HG02798 (cell line): Measurements from ENCODE around the gene GPA33.

Source experiments
- ATAC-seq: cut with Tn5 transposase; IDR thresholded peaks from one replicate; pipeline ENCODE4 v1.9.1; 2021; ENCODE audit warnings: mild to moderate bottlenecking; ENCODE audit not compliant: unreplicated experiment, poor library complexity

GPA33 gene

DNA sequence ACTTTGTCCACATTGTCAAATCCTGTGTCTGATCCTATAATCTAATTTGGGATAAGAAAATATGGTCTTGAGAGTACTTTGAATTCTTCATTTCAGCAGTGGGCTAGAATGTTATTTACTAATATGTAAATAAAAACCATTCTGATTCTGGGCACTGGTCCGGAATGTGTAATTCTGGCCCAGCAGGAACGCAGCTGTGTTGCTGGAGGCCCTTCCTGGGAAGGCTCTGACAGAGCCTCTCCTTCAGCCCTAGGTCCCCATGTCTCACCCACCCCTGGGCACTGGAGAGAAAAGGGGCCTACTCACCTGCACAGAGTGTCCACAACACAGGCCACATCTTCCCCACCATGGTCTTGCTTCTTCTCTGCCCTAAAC is 251 bp downstream of the GPA33 start:
- no peak for ATAC-seq

- no peak for ATAC-seq
Measured at GRCh38 chr1:167088746-167089417, 1.3 kb downstream of the GPA33 start.

DNA sequence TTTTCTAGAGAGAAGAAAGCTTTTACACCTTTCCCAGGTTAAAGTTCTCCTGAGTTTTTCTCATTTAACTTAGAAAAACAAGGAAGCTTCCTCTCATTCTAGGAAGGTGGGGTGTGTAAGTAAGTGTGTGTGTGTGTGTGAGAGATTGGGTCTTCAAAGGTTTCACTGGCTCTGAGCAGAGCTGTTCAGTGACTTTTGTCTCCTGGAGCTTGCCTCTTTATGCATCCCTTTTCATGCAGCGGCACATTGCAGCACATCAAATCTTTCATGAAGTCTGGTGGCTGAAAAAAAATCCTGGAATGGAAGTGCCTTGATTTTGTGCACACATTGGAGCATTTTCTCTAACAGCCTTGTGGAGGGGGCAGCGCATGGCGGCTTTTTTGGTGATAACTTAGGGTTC is 3.4 kb downstream of the GPA33 start:
- no peak for ATAC-seq

DNA sequence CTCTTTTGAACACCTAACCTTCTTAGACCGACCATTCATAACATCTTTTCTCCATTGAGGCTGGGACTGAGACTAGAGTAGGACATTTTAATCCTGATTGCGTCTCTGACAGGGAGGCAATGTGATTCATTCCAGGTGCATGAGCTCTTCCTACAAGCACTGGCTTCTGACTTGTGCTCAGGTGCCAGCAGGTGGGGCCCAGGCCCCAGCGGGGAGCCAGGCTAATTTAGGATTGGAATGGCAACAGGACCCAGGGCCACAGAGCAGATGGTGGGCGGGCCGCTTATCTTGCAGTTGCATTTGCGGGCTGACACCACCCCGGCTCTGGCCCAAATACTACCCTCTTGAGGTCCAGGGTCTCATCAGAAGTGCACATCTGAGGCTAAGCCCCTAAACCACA is 4.1 kb downstream of the GPA33 start:
- no peak for ATAC-seq

DNA sequence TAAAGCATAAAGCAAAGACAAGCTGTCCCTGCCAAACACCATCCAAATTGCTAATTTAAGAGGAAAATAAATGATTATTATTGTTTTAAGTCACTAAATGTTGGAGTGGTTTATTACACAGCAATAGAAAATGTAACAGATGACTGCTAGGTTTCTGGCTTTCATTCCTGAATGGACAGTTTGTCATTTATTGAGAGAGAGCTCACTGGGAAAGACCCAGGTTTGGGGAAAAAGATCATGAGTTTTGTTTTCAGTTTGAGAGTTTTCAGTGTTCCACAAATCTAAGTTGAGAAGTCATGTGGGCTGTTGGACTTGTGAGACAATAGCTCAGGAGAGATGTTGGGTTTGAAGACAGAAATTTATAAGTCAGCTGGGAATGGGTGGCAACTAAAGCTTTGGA is 5.4 kb downstream of the GPA33 start:
- ATAC-seq = no peak

DNA sequence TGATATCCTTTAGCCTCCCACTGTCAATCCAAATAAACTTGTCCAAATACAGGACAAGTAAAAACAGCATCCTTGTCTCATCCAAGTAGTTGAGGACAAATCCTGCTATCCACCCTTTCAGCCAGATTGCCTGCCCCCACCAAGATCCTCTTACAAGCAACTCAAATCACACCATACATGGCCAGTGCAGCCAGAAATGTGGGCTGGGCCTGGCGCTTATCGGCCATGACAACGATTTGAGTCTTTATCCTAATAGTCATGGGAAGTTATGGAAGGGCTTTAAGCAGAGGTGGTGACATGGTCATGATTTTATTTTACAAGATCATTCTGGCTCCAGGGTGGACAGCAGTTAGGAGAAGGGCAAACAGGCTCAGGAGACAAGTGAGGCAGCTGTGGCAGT is 6.3 kb downstream of the GPA33 start:
- no peak for ATAC-seq

- no peak for ATAC-seq
Measured at GRCh38 chr1:167083066-167083665, 7.0 kb downstream of the GPA33 start.

DNA sequence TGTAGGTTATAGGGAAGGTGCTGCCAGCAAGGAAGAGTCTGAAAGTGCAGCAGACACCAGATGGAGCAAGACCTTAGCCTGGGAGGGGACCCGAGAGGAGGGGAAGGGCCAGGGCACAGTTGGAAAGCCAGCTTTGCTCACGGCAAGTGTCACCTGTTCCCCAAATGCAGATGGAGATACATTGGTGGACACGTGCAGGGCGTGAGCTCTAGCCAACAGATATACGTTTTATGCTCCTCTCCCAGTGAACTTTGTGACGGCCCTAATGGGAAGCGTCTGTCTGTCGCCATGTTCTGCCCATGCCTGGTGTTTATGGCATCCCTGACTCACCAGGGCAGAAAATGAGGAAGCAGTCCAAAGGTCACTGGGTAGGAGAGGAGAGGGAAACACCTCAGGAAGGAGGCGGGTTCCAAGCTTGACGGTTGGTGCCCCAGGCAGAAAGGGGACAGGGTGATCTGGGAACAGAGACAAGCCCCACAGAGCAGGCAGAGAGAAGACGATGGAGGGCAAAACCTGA is 7.6 kb downstream of the GPA33 start:
- ATAC-seq = no peak

- ATAC-seq = no peak
Measured at GRCh38 chr1:167081594-167082156, 8.5 kb downstream of the GPA33 start.

DNA sequence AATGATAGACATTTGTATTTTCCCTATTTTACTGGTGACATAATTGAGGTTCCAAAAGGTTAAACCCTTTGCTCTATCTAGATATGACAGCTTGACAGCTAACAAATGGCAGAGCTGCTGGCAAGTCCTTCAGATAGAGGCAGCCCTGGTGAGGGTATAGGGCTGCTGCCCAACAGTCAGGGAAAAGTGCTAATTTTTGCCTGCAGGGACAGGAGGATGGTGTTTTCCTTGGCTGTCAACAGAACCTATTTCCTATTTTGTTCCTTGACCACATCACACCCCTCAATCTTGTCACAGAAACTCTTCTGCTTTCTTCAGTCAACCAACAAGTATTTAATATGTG is 12.3 kb downstream of the GPA33 start:
- no peak for ATAC-seq

DNA sequence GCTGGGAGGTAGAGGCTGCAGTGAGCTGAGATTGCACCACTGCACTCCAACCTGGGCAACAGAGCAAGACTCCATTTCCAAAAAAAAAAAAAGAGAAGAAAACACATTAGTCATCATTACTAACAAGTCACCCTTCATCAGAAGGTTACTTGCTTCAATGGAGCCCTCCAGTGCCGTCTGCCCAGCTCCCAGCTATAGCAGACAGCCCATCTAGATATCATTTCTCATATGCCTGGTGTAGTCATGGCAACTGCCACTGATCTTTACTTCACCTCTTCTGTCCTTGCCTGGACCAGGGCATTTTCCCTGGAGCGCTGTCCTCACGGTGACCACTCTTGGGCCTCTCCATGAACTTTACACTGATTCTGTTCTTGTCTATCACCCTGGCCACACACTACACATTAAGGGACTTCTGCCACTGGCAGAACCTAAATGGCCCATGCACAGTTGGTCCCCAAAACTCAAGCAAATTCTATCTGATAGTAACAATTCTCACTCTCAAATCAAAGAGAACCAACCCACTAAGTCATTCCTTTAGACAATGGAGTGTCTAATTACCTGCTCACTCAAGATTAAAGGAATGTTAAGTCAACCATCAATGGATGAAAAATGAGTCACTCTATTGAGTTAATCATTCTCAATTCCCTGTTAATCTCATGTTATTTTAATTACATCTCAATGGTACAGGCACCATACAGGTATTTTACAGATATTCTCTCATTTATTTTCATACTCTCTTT is 12.9 kb downstream of the GPA33 start:
- ATAC-seq = no peak

DNA sequence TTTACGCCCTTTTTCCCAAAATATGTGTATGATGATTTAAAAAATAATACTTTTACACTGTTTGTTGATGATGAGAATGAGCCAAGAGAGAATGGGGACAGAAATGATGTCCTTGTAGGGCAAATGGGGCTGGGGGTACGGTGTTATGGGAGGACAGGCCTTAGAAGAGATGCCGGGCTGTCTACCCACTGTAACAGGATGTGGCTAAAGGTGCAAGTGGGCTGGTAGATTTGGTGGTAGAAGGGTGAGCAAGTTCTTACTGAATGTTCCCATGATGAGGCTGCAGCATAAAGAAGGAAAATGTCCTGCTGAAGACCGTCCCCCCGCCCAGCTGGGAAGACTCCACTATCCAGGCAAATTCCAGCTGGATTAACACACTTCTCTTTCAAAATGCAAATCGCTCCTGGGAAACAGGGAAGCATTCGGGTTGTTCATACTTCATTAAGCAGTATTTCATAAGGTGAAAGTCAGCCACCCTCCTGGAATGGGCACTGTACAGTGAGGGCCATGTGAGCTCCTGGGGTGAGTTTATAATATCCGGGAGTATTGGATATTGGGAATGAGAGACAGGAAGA is 14.0 kb downstream of the GPA33 start:
- ATAC-seq = no peak

DNA sequence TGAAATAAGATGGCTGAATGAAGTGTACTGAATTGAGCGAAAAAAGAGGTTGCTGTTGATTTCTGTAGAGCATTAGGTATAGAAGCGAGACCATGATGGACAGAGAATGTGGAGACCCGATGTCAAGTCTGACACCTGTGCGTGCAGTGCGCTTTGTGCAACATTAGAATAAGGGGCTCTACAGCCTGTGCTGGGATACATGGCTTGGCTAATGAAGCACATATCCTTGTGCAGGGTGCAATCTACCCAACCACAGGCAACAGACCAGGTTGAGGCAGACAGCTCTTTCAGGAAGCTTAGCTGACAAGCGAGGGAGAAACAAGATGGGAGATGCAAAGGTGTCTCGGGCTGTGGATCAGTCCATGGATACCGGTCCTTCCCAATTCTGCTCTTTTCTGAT is 18.9 kb downstream of the GPA33 start:
- ATAC-seq = no peak

DNA sequence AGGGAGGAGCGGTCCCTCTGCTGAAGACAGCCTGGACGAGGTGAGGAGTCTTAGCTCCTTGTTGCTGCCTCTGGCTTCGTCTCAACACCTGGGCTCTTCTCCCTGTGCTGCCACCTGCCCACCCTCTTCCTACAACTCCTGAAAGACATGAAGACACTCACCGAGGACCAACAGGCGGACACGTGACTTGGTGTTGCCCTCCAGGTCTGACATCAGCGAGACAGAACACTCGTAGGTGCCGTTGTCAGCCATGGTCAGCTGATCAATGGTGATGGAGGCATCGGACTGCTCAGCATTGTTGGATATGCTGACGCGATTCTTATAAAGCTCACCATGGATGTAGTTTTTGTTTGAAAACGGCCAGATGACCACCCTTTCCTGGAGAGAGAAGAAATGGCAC is 21.4 kb downstream of the GPA33 start:
- ATAC-seq = no peak

- no peak for ATAC-seq
Measured at GRCh38 chr1:167067904-167068303, 22.3 kb downstream of the GPA33 start.

GRCh38 chr1:167066333-167067122 is 23.6 kb downstream of the GPA33 start:
- peak; percentile 89 for ATAC-seq

DNA sequence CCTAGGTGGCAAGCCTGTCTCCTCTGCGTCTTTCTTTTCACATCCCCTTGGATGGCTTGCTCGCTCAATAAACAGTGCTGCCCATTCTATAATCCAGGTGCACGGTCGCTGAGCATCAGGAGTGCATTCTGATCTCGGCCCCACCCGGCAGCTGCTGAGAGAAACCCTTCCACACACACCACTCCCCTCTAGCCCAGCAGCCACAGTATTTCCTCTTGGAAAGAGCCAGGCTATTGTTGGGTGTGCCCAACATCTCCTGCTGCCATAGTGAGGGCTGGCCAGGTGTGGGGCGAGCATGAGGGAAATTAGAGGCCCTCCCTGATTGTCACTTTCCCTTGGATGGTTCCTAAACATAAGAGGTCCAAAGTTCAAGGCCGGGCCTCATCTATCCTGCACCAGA is 24.7 kb downstream of the GPA33 start:
- no peak for ATAC-seq

DNA sequence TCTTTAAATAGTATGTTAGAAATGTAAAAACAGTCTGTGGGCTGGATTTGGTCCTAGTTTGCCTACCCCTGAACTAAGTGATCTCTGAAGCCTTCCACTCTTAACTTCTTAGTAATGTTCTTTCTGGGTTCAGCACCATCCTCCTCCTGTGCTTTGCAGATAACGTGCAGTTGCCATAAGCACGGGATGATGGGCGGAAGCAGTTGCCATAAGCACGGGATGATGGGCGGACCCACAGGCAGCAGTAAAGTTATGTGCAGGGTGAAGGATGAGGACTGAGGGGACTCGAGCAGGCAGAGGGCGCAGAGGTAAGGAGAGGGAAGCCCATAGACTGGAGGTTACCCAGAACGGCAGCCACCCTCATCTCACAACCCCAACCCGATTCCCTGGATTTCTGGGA is 25.6 kb downstream of the GPA33 start:
- no peak for ATAC-seq

DNA sequence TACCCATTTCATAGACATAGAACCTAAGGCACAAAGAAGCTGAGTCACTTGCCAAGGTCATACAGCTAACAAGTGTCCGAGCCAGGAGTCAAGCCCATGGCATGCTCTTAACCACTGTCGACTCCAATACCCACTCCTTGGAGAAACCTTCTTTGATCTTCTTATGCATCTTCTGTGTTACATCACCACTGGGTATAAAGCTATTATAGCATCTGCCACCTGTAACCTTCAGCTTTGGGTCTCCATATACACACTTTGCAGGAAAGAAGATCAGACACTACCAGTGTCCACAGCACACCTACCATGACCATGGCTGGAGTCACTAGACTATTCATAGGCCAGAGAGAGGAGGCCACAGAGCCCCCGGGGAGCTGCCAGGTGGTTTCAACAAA is 29.1 kb downstream of the GPA33 start:
- no peak for ATAC-seq
